ENCODE results near the gene SFXN5.

- TF ChIP-seq PKNOX1 (IDR thresholded peaks at IDR 0.05): no peak
- no peak for TF ChIP-seq SP1 (IDR thresholded peaks at IDR 0.05)
- no peak for TF ChIP-seq ARNT (IDR thresholded peaks at IDR 0.05)
- TF ChIP-seq HDGF (IDR thresholded peaks at IDR 0.05; ENCODE audit: borderline replicate concordance): no peak
- TF ChIP-seq FOXA1 (IDR thresholded peaks at IDR 0.05): no peak
- TF ChIP-seq FOXM1 (IDR thresholded peaks at IDR 0.05; ENCODE audit: borderline replicate concordance): no peak
- TF ChIP-seq NFRKB (IDR thresholded peaks at IDR 0.05): no peak
- no peak for TF ChIP-seq ELF4 (IDR thresholded peaks at IDR 0.05)
These were observed 115.5 kb downstream of the SFXN5 start for GRCh38 chr2:72956050-72956395.
